ENCODE measurements around the gene SLC25A44. TPM values are rescaled to one million over a fixed set of nuclear protein-coding genes. Genes with fewer than 3 reads are reported as not detected.

Gene SLC25A44
- total RNA-seq, 1 experiment from 2014 or later, result 33.0 TPM

DNA sequence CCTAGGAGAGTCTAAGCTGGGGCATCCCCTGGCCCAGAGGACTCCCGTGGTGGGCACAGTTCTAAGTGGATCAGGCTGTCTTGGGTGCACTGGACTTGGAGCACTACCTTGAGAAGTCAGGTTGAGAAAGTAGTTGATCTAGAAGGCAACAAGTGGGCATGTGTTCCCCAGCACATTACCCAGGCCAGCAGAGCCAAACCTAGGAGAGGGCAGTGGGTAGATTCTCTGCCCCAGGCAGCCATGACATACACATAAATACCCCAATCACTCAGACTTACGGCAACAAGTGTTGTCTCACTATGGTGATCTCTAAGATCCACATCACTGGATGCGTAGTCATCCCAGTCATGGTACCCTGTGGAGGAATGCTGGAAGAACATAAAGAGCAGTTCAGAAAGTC, 17.3 kb downstream of the SLC25A44 start:
- CTCF ChIA-PET, result no interaction called here
- BruUV-seq (replicated peaks), result no TSS peak
- POLR2A ChIA-PET, result interaction anchor here (0.5 kb wide), 1 partner anchor 22 kb away, joined by 4 read pairs; no protein-coding TSS in a partner anchor
- DNase-seq (ENCODE audit: low read depth, low spot score), result no peak
- peaks cover 3% of the 10 kb centered on the region; the same call in 1 of the 2 replicates for H3K36me3 ChIP-seq (ENCODE audit: control insufficient read depth, insufficient read depth, low read length)
- H3K4me1 ChIP-seq (ENCODE audit: control insufficient read depth, insufficient read depth, low read length), result peaks cover 7% of the 10 kb centered on the region; the same call in 1 of the 2 replicates
- H3K4me3 ChIP-seq (ENCODE audit: low read depth in 2 of 2, low read length in 2 of 2), result no peak overlapping the region
- in situ Hi-C loops (cut with HindIII; ENCODE audit: low pct_unique_long_range_greater_than_20kb, low sequenced_read_pairs) (no loop called here), intact Hi-C loops (cut with micrococcal nuclease; ENCODE audit: unreplicated experiment) (loop anchor here (5.0 kb wide), 1 partner anchor 114 kb away; no protein-coding TSS in a partner anchor)
- H3K27ac ChIP-seq (ENCODE audit: low read length), result no peak overlapping the region
- H3K27me3 ChIP-seq (ENCODE audit: control insufficient read depth, insufficient read depth, low read length), result no peaks in the 10 kb centered on the region
- no peak for ATAC-seq
- TF ChIP-seq SIN3A (IDR thresholded peaks at IDR 0.05; ENCODE audit: borderline replicate concordance, insufficient read depth, low read depth, low read length), result no peak
- TF ChIP-seq, protein P1, sequence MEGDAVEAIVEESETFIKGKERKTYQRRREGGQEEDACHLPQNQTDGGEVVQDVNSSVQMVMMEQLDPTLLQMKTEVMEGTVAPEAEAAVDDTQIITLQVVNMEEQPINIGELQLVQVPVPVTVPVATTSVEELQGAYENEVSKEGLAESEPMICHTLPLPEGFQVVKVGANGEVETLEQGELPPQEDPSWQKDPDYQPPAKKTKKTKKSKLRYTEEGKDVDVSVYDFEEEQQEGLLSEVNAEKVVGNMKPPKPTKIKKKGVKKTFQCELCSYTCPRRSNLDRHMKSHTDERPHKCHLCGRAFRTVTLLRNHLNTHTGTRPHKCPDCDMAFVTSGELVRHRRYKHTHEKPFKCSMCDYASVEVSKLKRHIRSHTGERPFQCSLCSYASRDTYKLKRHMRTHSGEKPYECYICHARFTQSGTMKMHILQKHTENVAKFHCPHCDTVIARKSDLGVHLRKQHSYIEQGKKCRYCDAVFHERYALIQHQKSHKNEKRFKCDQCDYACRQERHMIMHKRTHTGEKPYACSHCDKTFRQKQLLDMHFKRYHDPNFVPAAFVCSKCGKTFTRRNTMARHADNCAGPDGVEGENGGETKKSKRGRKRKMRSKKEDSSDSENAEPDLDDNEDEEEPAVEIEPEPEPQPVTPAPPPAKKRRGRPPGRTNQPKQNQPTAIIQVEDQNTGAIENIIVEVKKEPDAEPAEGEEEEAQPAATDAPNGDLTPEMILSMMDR (IDR thresholded peaks at IDR 0.05), result no peak
- TF ChIP-seq TCF7L2 (IDR thresholded peaks at IDR 0.05; ENCODE audit: low read depth, low read length), result no peak
- TF ChIP-seq, protein P2, sequence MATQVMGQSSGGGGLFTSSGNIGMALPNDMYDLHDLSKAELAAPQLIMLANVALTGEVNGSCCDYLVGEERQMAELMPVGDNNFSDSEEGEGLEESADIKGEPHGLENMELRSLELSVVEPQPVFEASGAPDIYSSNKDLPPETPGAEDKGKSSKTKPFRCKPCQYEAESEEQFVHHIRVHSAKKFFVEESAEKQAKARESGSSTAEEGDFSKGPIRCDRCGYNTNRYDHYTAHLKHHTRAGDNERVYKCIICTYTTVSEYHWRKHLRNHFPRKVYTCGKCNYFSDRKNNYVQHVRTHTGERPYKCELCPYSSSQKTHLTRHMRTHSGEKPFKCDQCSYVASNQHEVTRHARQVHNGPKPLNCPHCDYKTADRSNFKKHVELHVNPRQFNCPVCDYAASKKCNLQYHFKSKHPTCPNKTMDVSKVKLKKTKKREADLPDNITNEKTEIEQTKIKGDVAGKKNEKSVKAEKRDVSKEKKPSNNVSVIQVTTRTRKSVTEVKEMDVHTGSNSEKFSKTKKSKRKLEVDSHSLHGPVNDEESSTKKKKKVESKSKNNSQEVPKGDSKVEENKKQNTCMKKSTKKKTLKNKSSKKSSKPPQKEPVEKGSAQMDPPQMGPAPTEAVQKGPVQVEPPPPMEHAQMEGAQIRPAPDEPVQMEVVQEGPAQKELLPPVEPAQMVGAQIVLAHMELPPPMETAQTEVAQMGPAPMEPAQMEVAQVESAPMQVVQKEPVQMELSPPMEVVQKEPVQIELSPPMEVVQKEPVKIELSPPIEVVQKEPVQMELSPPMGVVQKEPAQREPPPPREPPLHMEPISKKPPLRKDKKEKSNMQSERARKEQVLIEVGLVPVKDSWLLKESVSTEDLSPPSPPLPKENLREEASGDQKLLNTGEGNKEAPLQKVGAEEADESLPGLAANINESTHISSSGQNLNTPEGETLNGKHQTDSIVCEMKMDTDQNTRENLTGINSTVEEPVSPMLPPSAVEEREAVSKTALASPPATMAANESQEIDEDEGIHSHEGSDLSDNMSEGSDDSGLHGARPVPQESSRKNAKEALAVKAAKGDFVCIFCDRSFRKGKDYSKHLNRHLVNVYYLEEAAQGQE (IDR thresholded peaks at IDR 0.05; ENCODE audit: insufficient read depth in 1 of 2, low read depth in 2 of 2, low read length in 1 of 2), result no peak
- TF ChIP-seq POLR2AphosphoS5 (IDR thresholded peaks at IDR 0.05; ENCODE audit: low read depth, low read length), result no peak
- no peaks in the 10 kb centered on the region for H3K9me3 ChIP-seq (ENCODE audit: control insufficient read depth, insufficient read depth, low read depth, low read length)

DNA sequence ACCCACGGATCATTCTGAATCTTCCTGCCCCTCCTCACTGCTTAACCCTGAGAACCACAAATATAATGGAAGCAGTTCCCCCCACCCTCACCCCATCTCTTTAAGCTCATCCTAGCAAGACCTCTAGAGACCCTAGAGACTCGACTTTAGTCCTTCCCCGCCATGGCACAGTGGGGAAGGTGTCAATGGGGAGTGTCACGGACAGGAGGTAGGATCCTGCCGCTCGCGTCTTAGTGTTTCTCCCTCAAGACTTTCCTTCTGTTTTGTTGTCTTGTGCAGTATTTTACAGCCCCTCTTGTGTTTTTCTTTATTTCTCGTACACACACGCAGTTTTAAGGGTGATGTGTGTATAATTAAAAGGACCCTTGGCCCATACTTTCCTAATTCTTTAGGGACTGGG, 18.2 kb downstream of the SLC25A44 start:
- ChIA-PET CTCF (interaction anchor here (1.3 kb wide), 1 partner anchor 13 kb away, joined by 5 read pairs; no protein-coding TSS in a partner anchor), POLR2A (no interaction called here)
- in situ Hi-C loops (cut with HindIII; ENCODE audit: low pct_unique_long_range_greater_than_20kb, low sequenced_read_pairs), result no loop called here
- TF ChIP-seq, protein P2 (IDR thresholded peaks at IDR 0.05; ENCODE audit: insufficient read depth in 1 of 2, low read depth in 2 of 2, low read length in 1 of 2), result no peak
- ATAC-seq (no peak), DNase-seq (ENCODE audit: low read depth, low spot score) (no peak)
- H3K9me3 ChIP-seq (ENCODE audit: control insufficient read depth, insufficient read depth, low read depth, low read length), result no peaks in the 10 kb centered on the region
- no TSS peak for BruUV-seq (replicated peaks)
- H3K36me3 ChIP-seq (ENCODE audit: control insufficient read depth, insufficient read depth, low read length), result peaks cover 3% of the 10 kb centered on the region; the same call in 1 of the 2 replicates
- peak overlapping the region; percentile 97 for H3K27ac ChIP-seq (ENCODE audit: low read length)
- H3K4me1 ChIP-seq (ENCODE audit: control insufficient read depth, insufficient read depth, low read length), result peaks cover 7% of the 10 kb centered on the region; the same call in 1 of the 2 replicates
- intact Hi-C loops (cut with micrococcal nuclease; ENCODE audit: unreplicated experiment), result loop anchor here (5.0 kb wide), 1 partner anchor 115 kb away; no protein-coding TSS in a partner anchor
- H3K4me3 ChIP-seq (ENCODE audit: low read depth in 2 of 2, low read length in 2 of 2), result peak overlapping the region; percentile 76 to 94
- H3K27me3 ChIP-seq (ENCODE audit: control insufficient read depth, insufficient read depth, low read length), result no peaks in the 10 kb centered on the region
